RWPE2 (cell line): ENCODE results near the gene HECW1.

Experiments
- ATAC-seq: fragments of 200-7000 bp; cut with Tn5 transposase; 3 replicates; pipeline ENCODE4 v1.9.1; 2021; ENCODE audit warnings: low read depth
- DNase-seq: peaks from one replicate; pipeline ENCODE4 v3.0.0-alpha.2; 2020; ENCODE audit warnings: low spot score
- H3K27ac ChIP-seq: fragments of 450-650 bp; 2 replicates; pipeline ENCODE4 v1.5.1; 2017; ENCODE audit warnings: mild to moderate bottlenecking; ENCODE audit not compliant: poor library complexity, severe bottlenecking
- H3K27me3 ChIP-seq: fragments of 250-450 bp; sonication (Bioruptor Pico); 2 replicates; pipeline ENCODE4 v1.5.1; 2021; ENCODE audit warnings: mild to moderate bottlenecking, moderate library complexity; ENCODE audit not compliant: insufficient read depth, poor library complexity, severe bottlenecking
- H3K36me3 ChIP-seq: fragments of 250-450 bp; sonication (Bioruptor Pico); 2 replicates; pipeline ENCODE4 v1.5.1; 2020; ENCODE audit warnings: low read depth, mild to moderate bottlenecking, moderate library complexity
- H3K4me1 ChIP-seq: fragments of 250-450 bp; sonication (Bioruptor Pico); 2 replicates; pipeline ENCODE4 v1.5.1; 2021; ENCODE audit warnings: mild to moderate bottlenecking, moderate library complexity; ENCODE audit not compliant: insufficient read depth, poor library complexity, severe bottlenecking
- H3K4me3 ChIP-seq: fragments of 250-450 bp; sonication (Bioruptor Pico); 2 replicates; pipeline ENCODE4 v1.5.1; 2021; ENCODE audit warnings: mild to moderate bottlenecking, moderate library complexity; ENCODE audit not compliant: severe bottlenecking
- H3K9me3 ChIP-seq: fragments of 250-450 bp; sonication (Bioruptor Pico); 2 replicates; pipeline ENCODE4 v1.5.1; 2021; ENCODE audit warnings: mild to moderate bottlenecking, moderate library complexity; ENCODE audit not compliant: severe bottlenecking
- TF ChIP-seq, protein P1 (sequence below): fragments of 450-650 bp; IDR thresholded peaks from one replicate; pipeline ENCODE4 v1.5.1; 2017; ENCODE audit warnings: mild to moderate bottlenecking, moderate library complexity; ENCODE audit not compliant: poor library complexity, severe bottlenecking

HECW1 gene

DNA sequence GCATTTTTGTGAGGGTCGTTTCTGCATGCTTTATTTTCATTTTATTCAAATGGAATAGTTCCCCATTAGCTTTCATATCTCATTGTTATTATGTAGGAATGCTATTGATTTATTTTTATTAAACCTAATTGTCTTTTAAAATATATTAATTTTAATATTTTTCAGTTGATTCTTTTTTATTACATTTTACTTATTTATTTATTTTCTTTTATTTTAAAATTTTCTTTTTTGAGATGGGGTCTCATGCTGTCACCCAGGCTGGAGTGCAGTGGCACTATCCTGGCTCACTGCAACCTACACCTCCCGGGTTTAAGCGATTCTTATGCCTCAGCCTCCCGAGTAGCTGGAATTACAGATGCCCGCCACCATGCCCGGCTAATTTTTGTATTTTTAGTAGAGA is 463.1 kb downstream of the HECW1 start:
- H3K4me3 ChIP-seq: no peak overlapping the region
- H3K9me3 ChIP-seq: no peaks in the 10 kb centered on the region
- no peaks in the 10 kb centered on the region for H3K27me3 ChIP-seq
- no peaks in the 10 kb centered on the region for H3K36me3 ChIP-seq
- peaks cover 44% of the 10 kb centered on the region for H3K4me1 ChIP-seq
- ATAC-seq (no peak), DNase-seq (no peak)
- H3K27ac ChIP-seq: no peak overlapping the region
- TF ChIP-seq, protein P1, sequence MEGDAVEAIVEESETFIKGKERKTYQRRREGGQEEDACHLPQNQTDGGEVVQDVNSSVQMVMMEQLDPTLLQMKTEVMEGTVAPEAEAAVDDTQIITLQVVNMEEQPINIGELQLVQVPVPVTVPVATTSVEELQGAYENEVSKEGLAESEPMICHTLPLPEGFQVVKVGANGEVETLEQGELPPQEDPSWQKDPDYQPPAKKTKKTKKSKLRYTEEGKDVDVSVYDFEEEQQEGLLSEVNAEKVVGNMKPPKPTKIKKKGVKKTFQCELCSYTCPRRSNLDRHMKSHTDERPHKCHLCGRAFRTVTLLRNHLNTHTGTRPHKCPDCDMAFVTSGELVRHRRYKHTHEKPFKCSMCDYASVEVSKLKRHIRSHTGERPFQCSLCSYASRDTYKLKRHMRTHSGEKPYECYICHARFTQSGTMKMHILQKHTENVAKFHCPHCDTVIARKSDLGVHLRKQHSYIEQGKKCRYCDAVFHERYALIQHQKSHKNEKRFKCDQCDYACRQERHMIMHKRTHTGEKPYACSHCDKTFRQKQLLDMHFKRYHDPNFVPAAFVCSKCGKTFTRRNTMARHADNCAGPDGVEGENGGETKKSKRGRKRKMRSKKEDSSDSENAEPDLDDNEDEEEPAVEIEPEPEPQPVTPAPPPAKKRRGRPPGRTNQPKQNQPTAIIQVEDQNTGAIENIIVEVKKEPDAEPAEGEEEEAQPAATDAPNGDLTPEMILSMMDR: no peak

DNA sequence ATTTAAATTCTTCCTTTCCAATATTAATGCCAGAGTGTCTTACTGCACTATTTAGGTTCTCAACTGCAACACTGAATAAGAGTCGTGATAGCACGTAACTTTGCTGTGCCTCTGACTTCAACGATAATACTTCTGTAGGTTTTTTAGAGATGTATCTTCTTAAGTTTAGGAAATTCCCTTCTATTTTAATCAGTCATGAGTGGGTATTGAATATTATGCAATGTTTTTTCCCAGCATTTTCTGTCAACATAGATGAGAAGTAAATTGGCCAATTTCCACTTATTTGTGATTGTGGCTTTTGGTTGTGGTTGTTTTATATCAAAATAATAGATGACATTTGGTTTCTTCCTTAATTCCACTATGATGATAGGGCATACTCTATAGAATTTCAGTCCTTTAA is 463.8 kb downstream of the HECW1 start:
- TF ChIP-seq, protein P1: no peak
- no peak for ATAC-seq
- Histone ChIP-seq H3K4me3 (no peak overlapping the region), H3K36me3 (no peaks in the 10 kb centered on the region), H3K4me1 (peaks cover 38% of the 10 kb centered on the region), H3K27ac (no peak overlapping the region), H3K9me3 (no peaks in the 10 kb centered on the region), H3K27me3 (no peaks in the 10 kb centered on the region)
- DNase-seq: no peak

DNA sequence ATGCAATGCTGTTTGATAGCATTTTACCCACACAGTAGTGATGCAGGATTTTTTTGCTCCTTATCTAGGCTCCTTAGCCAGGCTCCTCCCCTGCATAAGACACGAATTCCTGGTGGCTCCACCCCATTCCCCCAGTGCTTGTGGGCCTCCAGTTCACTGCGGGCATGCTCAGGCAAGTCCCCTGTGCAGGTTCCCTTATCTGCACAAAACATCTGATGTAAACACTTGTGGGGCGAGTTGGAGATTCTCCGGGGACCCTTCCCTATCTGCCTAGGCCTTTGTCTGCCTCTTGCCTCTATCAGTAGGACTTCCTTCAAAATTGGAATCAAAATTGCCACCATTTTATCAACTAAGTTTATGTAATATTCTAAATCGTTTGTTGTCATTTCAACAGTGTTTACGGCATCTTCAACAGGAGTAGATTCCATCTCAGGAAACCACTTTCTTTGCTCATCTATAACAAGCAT is 465.1 kb downstream of the HECW1 start:
- Histone ChIP-seq H3K9me3 (no peaks in the 10 kb centered on the region), H3K4me3 (no peak overlapping the region), H3K4me1 (peaks cover 25% of the 10 kb centered on the region), H3K27me3 (no peaks in the 10 kb centered on the region), H3K36me3 (no peaks in the 10 kb centered on the region), H3K27ac (peak overlapping the region; percentile 10)
- TF ChIP-seq, protein P1: no peak
- ATAC-seq (peak; percentile 71), DNase-seq (peak; percentile 78)

DNA sequence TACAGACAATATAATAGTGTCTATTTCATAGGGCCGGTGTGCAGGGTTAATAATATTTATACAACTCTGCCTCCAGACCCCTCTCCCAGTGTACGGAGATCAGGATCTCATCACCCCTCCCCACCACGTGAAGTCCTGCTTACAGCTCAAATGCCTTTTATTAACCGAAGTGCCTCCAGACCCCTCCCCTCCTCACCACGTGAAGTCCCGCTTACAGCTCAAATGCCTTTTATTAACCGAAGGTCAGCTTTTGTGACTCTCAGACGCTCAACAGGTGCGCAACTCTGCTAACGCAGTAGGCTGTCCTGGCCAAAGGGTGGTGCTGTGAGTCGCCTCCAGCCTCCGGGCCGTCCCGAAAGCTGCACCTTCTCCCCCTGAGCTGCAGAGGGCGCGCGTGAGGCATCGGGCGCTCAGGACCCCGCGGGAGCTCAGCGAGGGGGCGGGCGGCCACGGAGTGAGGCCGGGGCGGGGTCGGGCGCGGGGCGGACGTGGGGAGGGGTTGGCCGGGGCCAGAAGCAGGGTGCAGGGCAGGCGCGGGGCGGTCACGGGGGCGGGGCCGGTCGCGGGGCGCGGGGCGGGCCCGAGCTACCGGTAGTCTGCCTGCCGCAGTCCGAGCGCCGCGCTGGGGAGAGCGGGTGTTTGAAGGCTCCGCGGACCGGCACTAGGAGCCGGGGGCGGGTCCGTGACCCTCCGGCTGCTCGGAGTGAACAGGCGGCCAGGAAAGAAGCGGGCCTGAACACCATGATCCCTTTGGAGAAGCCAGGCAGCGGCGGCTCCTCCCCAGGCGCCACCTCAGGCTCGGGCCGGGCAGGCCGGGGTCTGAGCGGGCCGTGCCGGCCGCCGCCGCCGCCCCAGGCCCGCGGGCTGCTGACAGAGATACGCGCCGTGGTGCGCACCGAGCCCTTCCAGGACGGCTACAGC is 470.3 kb downstream of the HECW1 start, which contains the start of gene STK17A:
TSS of gene STK17A (plus strand) at position 606 of the 921 bp plus-strand sequence. CDS start at position 742, 136 bp downstream.
- peak within 1 kb of the TSS; percentile 98 for H3K4me3 ChIP-seq
- H3K36me3 ChIP-seq: peaks cover 31% of the 10 kb centered on the region
- DNase-seq (peak; percentile 92), ATAC-seq (peak; percentile 63)
- peaks cover 19% of the 10 kb centered on the region for H3K4me1 ChIP-seq
- H3K9me3 ChIP-seq: no peaks in the 10 kb centered on the region
- H3K27ac ChIP-seq: peak within 1 kb of the TSS; percentile 84
- TF ChIP-seq, protein P1: peak; percentile 99
- H3K27me3 ChIP-seq: no peaks in the 10 kb centered on the region
